GM18907 (cell line): Measurements from ENCODE around the gene STAT4.

Experiments used
- ATAC-seq: cut with Tn5 transposase; IDR thresholded peaks from one replicate; pipeline ENCODE4 v1.9.1; 2021; ENCODE audit warnings: mild to moderate bottlenecking, moderate library complexity; ENCODE audit not compliant: unreplicated experiment

The STAT4 gene

GRCh38 chr2:191174442-191174841 is 23.6 kb upstream of the STAT4 start:
- no peak for ATAC-seq

- ATAC-seq, result no peak
These were observed 22.4 kb upstream of the STAT4 start for GRCh38 chr2:191173206-191173605.

- no peak for ATAC-seq
These were observed 21.0 kb upstream of the STAT4 start for GRCh38 chr2:191171708-191172355.

- no peak for ATAC-seq
These were observed 20.5 kb upstream of the STAT4 start for GRCh38 chr2:191171286-191171685.

- ATAC-seq, result no peak
These were observed 20.0 kb upstream of the STAT4 start for GRCh38 chr2:191170773-191171172.

GRCh38 chr2:191170301-191170636 is 19.5 kb upstream of the STAT4 start:
- no peak for ATAC-seq

GRCh38 chr2:191169456-191170300 is 18.9 kb upstream of the STAT4 start:
- no peak for ATAC-seq

GRCh38 chr2:191167766-191168165 is 17.0 kb upstream of the STAT4 start:
- ATAC-seq, result no peak

- ATAC-seq, result no peak
These were observed 16.1 kb upstream of the STAT4 start for GRCh38 chr2:191166756-191167445.

GRCh38 chr2:191166111-191166755 is 15.4 kb upstream of the STAT4 start:
- ATAC-seq, result no peak

GRCh38 chr2:191165176-191165643 is 14.4 kb upstream of the STAT4 start:
- peak; percentile 89 for ATAC-seq

- ATAC-seq, result no peak
These were observed 8.0 kb upstream of the STAT4 start for GRCh38 chr2:191158747-191159146.

GRCh38 chr2:191158193-191158592 is 7.4 kb upstream of the STAT4 start:
- ATAC-seq, result no peak

GRCh38 chr2:191155608-191156071 is 4.8 kb upstream of the STAT4 start:
- ATAC-seq, result peak; percentile 60

- ATAC-seq, result no peak
These were observed 2.9 kb upstream of the STAT4 start for GRCh38 chr2:191153716-191154115.

GRCh38 chr2:191152482-191153240 is 1.9 kb upstream of the STAT4 start:
- peak; percentile 38 for ATAC-seq

GRCh38 chr2:191151331-191151730 is 537 bp upstream of the STAT4 start:
- peak; percentile 9 for ATAC-seq

GRCh38 chr2:191150230-191150599 is 579 bp downstream of the STAT4 start:
- ATAC-seq, result peak; percentile 34

- no peak for ATAC-seq
These were observed 1.4 kb downstream of the STAT4 start for GRCh38 chr2:191149391-191149790.

- ATAC-seq, result no peak
These were observed 2.0 kb downstream of the STAT4 start for GRCh38 chr2:191148791-191149190.
